Lower leg skin (tissue), 4 donors: ENCODE measurements around the gene MVK. TPM values are rescaled to one million over a fixed set of nuclear protein-coding genes. Genes with fewer than 3 reads are reported as not detected.

ENCODE experiments used
- DNase-seq, 2 donors: peaks; one replicate each; pipeline ENCODE4 v3.0.0-alpha.2; 2019; ENCODE audit warnings: low spot score in 2 of 2
- H3K4me3 ChIP-seq: fragments of 200-600 bp; sonication (generic); 2 replicates; pipeline ENCODE4 v1.5.1; 2017; ENCODE audit warnings: mild to moderate bottlenecking, low read depth; ENCODE audit not compliant: poor library complexity, severe bottlenecking
- POLR2A ChIP-seq, 2 donors: fragments of 450-650 bp; IDR thresholded peaks; one replicate each; pipeline ENCODE4 v1.6.1; 2016 to 2017; ENCODE audit warnings: antibody characterized with exemption in 2 of 2, mild to moderate bottlenecking in 1 of 2, moderate library complexity in 1 of 2
- WGBS, 2 donors: methylation state at CpG; one replicate each; pipeline ENCODE4 v1.1.5; 2018; 5-methylcytosine and 5-hydroxymethylcytosine counted together
- intact Hi-C: fragments of 100-400 bp; cut with DNase I; formaldehyde crosslinking; loops from one replicate; pipeline ENCODE4 v1.15.0; 2023; ENCODE audit warnings: low total_unique reads
- total RNA-seq, 4 donors: library from RNA; depleted of rRNA; stranded (reverse); fragments of >200 nt; gene quantifications; one replicate each; pipeline ENCODE4 v1.1.0, GENCODE V29; 2016
- TF ChIP-seq, protein P1 (sequence below), 3 donors: fragments of 450-650 bp; IDR thresholded peaks; one replicate each; pipeline ENCODE4 v1.5.1; 2016; ENCODE audit warnings: antibody characterized with exemption in 3 of 3, mild to moderate bottlenecking in 3 of 3, moderate library complexity in 2 of 3

The MVK gene
- total RNA-seq, 4 donors from 2014 or later: 50.1 to 71.9 (median 61.9) TPM

DNA sequence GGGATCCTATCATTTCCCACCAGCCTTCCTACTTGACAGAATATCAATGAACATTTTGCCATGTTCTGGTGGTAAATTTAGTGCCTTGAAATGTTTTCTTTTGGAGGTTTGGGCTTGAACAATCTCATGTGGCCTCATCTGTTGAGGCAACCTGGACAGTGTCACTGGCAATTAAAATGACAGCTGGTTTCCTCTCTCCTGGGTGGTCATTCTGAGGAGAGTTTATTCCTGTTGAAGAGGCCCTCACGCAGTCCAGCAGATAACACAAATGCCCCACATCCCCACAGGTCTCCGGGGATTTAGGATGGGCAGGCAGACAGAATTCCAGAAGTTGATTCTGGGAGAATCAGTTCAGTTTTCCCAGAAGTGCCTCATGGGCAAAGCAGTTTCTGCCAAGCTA, 42.2 kb upstream of the MVK start:
- TF ChIP-seq, protein P1, sequence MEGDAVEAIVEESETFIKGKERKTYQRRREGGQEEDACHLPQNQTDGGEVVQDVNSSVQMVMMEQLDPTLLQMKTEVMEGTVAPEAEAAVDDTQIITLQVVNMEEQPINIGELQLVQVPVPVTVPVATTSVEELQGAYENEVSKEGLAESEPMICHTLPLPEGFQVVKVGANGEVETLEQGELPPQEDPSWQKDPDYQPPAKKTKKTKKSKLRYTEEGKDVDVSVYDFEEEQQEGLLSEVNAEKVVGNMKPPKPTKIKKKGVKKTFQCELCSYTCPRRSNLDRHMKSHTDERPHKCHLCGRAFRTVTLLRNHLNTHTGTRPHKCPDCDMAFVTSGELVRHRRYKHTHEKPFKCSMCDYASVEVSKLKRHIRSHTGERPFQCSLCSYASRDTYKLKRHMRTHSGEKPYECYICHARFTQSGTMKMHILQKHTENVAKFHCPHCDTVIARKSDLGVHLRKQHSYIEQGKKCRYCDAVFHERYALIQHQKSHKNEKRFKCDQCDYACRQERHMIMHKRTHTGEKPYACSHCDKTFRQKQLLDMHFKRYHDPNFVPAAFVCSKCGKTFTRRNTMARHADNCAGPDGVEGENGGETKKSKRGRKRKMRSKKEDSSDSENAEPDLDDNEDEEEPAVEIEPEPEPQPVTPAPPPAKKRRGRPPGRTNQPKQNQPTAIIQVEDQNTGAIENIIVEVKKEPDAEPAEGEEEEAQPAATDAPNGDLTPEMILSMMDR (IDR thresholded peaks at IDR 0.05): no peak
- TF ChIP-seq POLR2A (IDR thresholded peaks at IDR 0.05): no peak
- no peak for DNase-seq
- intact Hi-C loops: no loop called here
- H3K4me3 ChIP-seq: no peak overlapping the region
- 74 to 83% methylated on average over 2 of the region's 2 CpGs for WGBS, 2 donors

DNA sequence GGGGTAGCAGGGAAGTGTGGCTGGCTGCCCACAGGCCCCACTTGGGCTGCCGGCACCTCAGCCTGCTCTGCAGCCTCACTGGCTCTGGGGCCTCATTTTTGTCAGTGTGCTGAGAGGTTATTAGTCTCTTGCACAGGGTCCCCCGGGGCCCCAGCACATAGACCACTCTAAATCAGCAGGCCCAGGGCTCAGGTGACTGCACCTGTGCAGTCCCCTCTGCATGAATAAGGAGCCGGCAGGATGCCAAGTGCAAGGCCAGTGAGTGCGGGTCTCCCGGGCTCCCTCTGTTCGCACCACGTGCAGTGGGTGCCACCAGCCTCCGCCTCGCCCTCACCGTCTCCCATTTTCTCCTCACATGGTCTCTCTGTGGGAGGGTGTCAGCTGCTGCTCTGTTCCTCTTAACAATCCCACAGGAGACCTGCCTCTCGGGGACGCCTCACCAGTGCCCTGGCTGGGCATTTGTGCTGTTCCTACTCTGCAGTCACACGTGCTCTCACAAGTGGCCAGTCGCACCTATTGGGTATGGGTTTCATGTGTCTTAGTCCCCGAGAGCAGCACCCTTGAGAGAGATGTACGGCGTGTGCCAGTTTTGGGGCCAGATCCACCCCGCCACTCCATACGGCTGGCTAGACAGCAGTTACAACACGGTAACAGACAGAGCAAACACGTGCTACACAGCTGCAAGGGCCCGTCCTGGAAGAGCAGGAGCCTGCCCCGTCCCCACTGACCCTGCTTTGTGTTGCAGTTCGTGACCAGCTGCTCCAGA, 40.7 kb upstream of the MVK start:
- TF ChIP-seq, protein P1 (IDR thresholded peaks at IDR 0.05): no peak
- TF ChIP-seq POLR2A (IDR thresholded peaks at IDR 0.05): no peak
- DNase-seq: no peak
- intact Hi-C loops: no loop called here
- 89 to 90% methylated on average over 22 to 23 of the region's 24 CpGs for WGBS, 2 donors
- no peak overlapping the region for H3K4me3 ChIP-seq

DNA sequence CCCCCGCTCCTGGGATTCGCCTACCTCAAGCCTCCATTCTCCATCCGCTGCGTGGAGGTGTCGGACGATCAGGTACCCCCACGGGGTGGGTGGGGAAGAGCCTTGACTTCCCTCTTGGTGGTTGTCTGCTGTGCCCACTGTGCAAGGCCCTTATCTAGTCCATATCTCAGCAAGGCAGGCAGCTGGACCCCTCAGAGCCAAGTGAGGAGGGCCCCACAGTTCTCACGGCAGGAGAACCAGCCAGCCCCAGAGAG, 40.2 kb upstream of the MVK start:
- no peak overlapping the region for H3K4me3 ChIP-seq
- intact Hi-C loops: no loop called here
- DNase-seq: no peak
- WGBS, 2 donors: 93 to 96% methylated on average over 8 of the region's 8 CpGs
- TF ChIP-seq, protein P1 (IDR thresholded peaks at IDR 0.05): no peak
- no peak for TF ChIP-seq POLR2A (IDR thresholded peaks at IDR 0.05)

- 92% methylated on average over 15 of the region's 15 CpGs for WGBS, 2 donors
- no peak for DNase-seq
- TF ChIP-seq POLR2A (IDR thresholded peaks at IDR 0.05): no peak
- intact Hi-C loops: no loop called here
- H3K4me3 ChIP-seq: no peak overlapping the region
Observed at GRCh38 chr12:109534456-109534855, 39.1 kb upstream of the MVK start.

DNA sequence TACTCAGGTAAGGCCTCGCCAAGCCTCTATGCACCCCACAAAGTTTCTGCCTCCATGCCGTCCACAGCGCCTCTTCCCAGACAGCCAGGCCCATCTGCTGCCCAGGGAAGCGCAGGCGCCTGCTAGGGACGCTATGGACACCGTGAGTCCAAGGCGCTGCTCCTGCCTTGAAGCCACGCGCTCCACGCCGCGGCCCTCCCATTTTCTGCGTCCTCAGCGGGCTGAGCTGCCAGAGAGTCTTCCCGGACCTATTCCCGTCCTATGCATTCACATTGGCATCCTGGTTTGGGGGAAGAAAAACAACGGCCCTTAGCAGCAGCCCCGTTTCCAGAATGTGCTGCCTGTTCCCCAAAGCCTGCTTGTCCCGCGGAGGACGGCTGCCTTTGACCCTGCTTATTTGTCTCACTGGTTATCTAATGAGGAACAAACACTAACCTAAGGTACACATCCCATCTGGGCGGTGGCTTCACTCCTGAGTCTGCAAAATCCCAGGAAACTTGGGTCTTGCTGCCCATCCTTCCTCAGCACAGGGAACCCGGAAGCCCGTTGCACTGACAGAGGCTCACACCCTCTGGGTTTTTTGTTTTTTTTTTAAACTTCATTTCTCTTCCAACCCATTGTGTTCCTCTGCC, 38.2 kb upstream of the MVK start:
- DNase-seq: no peak
- no peak for TF ChIP-seq POLR2A (IDR thresholded peaks at IDR 0.05)
- TF ChIP-seq, protein P1 (IDR thresholded peaks at IDR 0.05): no peak
- intact Hi-C loops: no loop called here
- H3K4me3 ChIP-seq: no peak overlapping the region
- 91 to 93% methylated on average over 25 of the region's 25 CpGs for WGBS, 2 donors

GRCh38 chr12:109535863-109536250, 37.7 kb upstream of the MVK start:
- H3K4me3 ChIP-seq: no peak overlapping the region
- no peak for TF ChIP-seq POLR2A (IDR thresholded peaks at IDR 0.05)
- TF ChIP-seq, protein P1 (IDR thresholded peaks at IDR 0.05): no peak
- intact Hi-C loops: no loop called here
- 81 to 85% methylated on average over 5 of the region's 5 CpGs for WGBS, 2 donors
- no peak for DNase-seq
